Endothelial cell of hepatic sinusoid (primary cell): ENCODE results near the gene CD209.

ENCODE experiments used
- in situ Hi-C: cut with HindIII; loops from 2 replicates; pipeline ENCODE4 v1.10.0; 2017; ENCODE audit warnings: low sequenced_read_pairs

Gene CD209

GRCh38 chr19:7739801-7740681 is 7.3 kb downstream of the CD209 start:
- in situ Hi-C loops, result loop anchor here (5.0 kb wide), 1 partner anchor 52 kb away; no protein-coding TSS in a partner anchor

- in situ Hi-C loops, result loop anchor here (5.0 kb wide), 1 partner anchor 53 kb away; no protein-coding TSS in a partner anchor
These were observed 8.1 kb downstream of the CD209 start for GRCh38 chr19:7739211-7739755.

DNA sequence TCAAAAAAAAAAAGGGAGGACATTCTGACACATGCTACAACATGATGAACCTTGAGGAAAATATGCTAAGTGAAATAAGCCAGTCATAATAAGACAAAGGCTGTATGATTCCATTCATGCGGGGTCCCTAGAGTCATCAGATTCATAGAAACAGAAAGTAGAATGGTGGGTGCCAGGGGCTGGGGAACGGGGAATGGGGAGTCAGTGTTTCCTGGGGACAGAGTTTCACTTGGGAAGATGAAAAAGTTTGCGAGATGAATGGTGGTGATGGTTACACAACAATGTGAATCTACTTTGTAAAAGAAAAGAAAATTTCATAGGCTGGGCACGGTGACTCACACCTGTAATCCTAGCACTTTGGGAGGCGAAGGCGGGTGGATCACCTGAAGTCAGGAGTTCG is 9.3 kb downstream of the CD209 start:
- in situ Hi-C loops, result loop anchor here (5.0 kb wide), 1 partner anchor 54 kb away; no protein-coding TSS in a partner anchor

DNA sequence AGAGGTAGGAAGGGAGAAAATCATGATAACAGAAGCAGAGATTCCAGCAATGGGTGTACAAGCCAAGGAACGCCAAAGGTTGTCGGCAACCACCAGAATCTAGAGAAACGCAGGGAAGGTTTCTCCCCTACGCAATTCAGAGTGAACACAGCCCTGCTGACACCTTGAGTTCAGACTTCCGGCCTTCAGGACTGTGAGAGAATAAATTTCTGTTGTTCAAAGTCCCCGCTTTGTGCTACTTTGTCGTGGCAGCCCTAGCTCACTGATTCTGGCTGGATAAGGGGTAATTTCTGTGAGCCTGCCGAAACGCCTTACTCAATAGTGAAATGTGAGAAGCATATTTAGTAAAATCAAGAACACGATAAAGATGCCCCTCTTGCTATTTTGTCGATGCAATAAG is 10.1 kb downstream of the CD209 start:
- in situ Hi-C loops, result loop anchor here (5.0 kb wide), 1 partner anchor 55 kb away; no protein-coding TSS in a partner anchor

GRCh38 chr19:7736148-7736547 is 11.2 kb downstream of the CD209 start:
- in situ Hi-C loops, result loop anchor here (5.0 kb wide), 1 partner anchor 56 kb away; no protein-coding TSS in a partner anchor

DNA sequence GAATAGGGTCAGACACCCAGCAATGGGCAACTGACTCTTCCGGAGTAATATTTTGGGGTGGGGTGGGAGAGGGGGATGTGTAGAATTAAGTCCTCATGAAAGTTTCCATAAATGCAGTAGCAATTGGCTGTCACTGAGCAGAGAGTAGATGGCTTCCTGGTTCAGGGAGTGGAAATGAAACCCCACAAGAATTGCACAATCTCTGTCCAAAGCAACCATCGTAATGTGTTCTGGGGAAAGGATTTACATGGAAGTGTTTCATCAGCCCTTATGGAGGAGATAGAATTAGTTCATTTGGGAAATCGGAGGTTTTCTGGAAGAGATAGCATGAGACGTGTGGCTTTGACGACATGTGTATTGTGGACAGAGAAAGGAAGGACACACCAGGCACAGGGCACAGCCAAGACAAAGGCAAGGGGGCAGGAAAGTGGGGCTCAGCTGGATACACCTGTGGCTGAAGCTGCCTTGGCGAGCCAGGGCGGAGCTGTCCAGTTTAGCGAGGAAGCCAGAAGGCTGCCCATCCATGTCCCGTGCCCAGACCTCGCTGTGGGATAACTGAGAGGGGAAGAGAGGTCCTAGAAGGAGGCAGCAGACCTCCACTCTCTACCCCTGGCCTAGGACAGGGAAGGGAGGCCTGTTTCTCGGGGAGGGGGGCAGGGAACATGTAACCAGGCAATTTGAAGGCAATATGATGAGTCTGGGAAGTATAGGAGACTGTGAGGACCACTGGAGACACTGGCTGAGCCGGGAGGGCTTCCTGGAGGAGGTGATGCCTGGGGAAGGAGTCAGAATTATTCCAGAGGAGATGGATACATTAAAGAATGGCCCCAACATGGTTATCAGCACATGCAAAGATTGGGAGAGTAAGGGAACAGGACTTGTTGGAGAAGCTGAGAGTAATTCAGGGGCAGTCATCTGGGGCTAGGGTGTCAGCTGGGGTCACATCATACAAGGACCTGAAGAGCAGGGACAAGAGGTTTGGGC is 12.8 kb downstream of the CD209 start:
- in situ Hi-C loops, result loop anchor here (5.0 kb wide), 1 partner anchor 58 kb away; no protein-coding TSS in a partner anchor

DNA sequence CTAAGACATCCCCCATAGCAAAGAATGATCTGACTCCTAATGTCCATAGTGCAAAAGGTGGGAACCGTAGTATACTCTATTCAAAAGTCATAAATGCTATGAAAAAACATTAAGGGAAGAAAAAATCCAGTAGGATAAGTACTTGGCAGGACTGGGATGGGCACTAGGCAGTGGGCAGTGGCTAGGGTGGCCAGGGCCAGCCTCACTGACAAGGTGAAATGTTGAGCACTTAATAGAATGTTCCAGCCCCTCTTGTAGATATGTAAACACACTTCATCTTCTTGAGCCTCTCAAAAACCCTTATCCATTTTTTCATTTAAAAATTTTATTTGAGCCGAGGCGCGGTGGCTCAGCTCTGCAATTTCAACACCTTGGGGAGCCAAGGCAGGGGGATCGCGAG is 14.0 kb downstream of the CD209 start:
- in situ Hi-C loops, result no loop called here

DNA sequence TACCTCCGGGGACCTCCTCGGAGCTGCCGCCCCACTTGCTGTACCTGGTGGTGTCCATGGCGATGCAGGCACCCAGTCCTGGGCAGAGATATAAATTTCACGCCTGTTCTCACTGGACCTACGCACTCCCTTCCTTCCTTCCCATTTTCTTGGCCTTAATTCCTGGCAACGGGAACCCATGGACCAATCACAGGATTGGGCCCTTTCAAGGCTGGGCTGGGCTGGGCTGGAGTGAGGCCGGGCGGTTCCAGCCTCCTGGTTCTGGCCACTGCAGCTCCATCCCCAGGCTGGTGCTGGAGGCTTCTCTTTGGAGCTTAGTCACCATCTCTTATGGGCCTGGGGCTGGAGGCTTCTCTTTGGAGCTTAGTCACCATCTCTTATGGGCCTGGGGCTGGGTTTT is 15.3 kb downstream of the CD209 start, which contains the start of gene CLEC4G:
Gene CLEC4G, minus strand, starts transcription at position 66 of the 400 bp plus-strand sequence. Its CDS starts 8 bp downstream, at position 58.
- in situ Hi-C loops, result no loop called here

DNA sequence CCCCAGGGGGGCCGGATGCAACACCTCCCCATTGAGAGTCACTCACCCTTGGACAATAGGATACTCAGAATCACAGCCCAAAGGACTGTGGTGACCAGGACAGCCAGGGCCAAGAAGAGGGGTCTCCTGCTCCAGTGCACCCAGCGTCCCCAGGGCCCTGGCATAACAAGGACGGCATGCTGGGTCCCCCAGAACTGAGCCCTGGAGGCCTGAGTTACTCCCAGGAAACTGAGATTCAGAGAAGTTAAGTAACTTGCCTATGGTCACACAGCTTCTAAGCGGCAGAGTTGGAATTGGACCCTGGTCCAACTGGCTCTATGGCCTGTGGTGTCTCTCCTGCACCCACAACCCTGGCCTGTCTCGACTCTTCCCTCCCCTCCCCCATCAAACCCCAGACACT is 15.7 kb downstream of the CD209 start:
- in situ Hi-C loops, result no loop called here

DNA sequence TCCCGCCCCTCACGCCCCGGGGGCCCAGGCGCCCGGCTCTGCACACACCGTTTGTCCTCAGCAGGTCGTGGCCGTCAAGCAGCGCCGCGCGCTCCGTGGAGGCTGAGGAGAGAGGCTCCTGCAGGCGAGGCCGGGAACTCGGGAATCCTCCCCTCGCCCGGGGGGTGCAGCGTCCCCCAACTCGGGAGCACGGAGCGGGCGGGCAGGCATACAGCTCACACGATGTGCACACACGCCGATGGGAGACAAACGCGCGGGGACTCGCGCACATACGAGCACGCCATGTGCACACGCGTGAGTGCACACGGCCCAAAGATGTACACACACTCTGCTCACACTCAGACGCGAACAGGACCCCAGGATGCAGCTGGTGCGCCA is 16.1 kb downstream of the CD209 start:
- in situ Hi-C loops, result no loop called here

- in situ Hi-C loops, result no loop called here
These were observed 16.8 kb downstream of the CD209 start for GRCh38 chr19:7730286-7731217.

DNA sequence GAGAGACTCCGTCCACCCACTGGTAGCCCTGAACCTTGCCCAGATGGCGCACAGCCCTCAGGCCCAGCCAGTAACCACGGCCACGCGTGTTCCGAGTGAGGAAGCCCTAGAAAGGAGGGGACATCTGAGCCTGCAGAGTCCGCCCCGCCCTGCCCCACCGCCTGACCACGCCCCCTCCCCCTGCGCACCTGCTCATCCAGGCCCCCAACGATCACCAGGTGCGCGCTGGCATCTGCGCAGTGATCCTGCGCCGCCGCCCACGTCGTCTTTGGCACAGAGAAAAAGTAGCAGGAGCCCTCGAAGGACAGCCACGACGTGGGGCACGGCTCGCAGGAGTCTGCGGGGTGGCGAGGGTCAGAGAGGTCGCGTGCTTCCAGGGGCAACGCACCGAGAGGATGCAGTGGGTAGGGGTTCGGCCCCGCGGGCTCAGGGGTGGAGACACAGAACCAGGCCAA is 17.5 kb downstream of the CD209 start:
- in situ Hi-C loops, result no loop called here

- in situ Hi-C loops, result no loop called here
These were observed 18.1 kb downstream of the CD209 start for GRCh38 chr19:7729211-7729610.

- in situ Hi-C loops, result no loop called here
These were observed 21.5 kb downstream of the CD209 start for GRCh38 chr19:7725791-7726190.

DNA sequence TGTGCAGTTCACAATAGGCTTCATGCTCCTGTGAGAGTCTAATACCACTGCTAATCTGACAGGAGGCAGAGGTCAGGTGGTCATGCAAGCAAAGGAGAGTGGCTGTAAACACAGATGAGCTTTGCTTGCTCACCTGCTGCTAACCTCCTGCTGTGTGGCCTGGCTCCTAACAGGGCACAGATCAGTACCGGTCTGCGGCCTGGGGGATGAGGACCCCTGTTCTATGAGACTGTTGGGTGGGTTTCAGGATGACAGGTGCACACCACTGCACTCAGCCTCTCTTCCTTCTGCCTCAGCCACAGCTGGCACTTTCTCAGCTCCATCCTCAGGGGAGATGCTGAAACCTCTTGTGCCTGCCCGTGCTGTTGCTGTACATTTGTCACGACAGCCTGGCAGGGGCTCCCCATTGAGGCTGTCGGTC is 25.1 kb downstream of the CD209 start:
- in situ Hi-C loops, result no loop called here

DNA sequence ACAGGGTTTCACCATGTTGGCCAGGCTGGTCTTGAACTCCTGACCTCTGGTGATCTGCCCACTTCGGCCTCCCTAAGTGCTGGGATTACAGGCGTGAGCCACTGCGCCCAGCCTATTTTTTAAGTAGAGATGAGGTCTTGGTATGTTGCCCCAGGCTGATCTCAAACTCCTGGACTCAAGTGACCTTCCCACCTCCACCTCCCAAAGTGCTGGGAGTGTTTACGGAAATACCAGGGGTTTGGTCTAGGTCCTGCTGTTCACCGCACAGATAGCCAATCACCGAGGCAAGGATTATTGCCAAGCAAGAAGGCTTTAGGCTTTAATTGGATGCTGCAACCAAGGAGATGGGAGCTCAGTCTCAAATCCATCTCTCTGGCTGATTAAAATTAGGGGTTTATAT is 27.0 kb downstream of the CD209 start:
- in situ Hi-C loops, result no loop called here

DNA sequence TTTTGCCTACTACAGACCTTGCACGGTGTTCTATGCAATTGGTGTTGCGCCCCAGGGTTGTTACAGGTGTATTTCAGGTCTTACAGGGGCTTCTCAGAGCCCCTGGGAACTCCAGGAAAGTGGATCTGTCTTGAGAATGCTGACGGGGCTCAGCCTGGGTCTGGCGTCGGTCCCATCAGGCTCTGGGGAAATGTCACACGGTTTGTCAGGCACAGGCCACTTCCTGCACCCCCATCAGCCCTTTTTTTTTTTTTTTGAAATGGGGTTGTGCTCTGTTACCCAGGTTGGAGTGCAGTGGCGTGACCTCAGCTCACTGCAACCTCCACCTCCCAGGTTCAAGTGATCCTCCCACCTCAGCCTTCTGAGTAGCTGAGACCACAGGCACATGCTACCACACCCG is 28.7 kb downstream of the CD209 start:
- in situ Hi-C loops, result no loop called here

GRCh38 chr19:7716762-7717161 is 30.6 kb downstream of the CD209 start:
- in situ Hi-C loops, result no loop called here

- in situ Hi-C loops, result no loop called here
These were observed 31.7 kb downstream of the CD209 start for GRCh38 chr19:7715671-7716070.

- in situ Hi-C loops, result no loop called here
These were observed 36.7 kb downstream of the CD209 start for GRCh38 chr19:7710616-7711015.
